Kidney epithelial cell (primary cell): ENCODE measurements around the gene E2F1. TPM values are rescaled to one million over a fixed set of nuclear protein-coding genes. Genes with fewer than 3 reads are reported as not detected.
"Not testable (repeated sequence)": the region's sequence is repeated elsewhere in the genome, so short reads cannot be mapped to it uniquely, and the experiment has no call there.

Experiments
- DNase-seq: peaks from one replicate; pipeline ENCODE4 v3.0.0-alpha.2; 2010; ENCODE audit warnings: low read depth
- H3K27me3 ChIP-seq: 2 replicates; pipeline ENCODE4 v1.6.0; 2011; ENCODE audit warnings: low read length; ENCODE audit not compliant: control insufficient read depth, insufficient read depth
- H3K36me3 ChIP-seq: 2 replicates; pipeline ENCODE4 v1.5.1; 2011; ENCODE audit warnings: low read length; ENCODE audit not compliant: control insufficient read depth, insufficient read depth
- H3K4me3 ChIP-seq: 2 replicates; pipeline ENCODE4 v1.5.1; 2011; ENCODE audit warnings: low read depth, mild to moderate bottlenecking, control low read depth, low read length
- CTCF ChIP-seq: IDR thresholded peaks from 2 replicates; pipeline ENCODE4 v1.5.1; 2011; ENCODE audit warnings: mild to moderate bottlenecking, moderate library complexity, low read length, control low read depth, inconsistent platforms; ENCODE audit not compliant: insufficient read depth, poor library complexity, severe bottlenecking
- total RNA-seq: library from RNA; depleted of rRNA; stranded (reverse); fragments of >200 nt; gene quantifications from 2 replicates; pipeline ENCODE4 v1.2.3, GENCODE V29; 2015

E2F1 gene
- total RNA-seq, 1 donor from 2014 or later: 4.1 TPM

- no peaks in the 10 kb centered on the region for H3K36me3 ChIP-seq
- TF ChIP-seq CTCF: no peak
- no peak overlapping the region for H3K4me3 ChIP-seq
- DNase-seq: no peak
- no peaks in the 10 kb centered on the region for H3K27me3 ChIP-seq
Measured at GRCh38 chr20:33648396-33649004, 37.7 kb downstream of the E2F1 start.

DNA sequence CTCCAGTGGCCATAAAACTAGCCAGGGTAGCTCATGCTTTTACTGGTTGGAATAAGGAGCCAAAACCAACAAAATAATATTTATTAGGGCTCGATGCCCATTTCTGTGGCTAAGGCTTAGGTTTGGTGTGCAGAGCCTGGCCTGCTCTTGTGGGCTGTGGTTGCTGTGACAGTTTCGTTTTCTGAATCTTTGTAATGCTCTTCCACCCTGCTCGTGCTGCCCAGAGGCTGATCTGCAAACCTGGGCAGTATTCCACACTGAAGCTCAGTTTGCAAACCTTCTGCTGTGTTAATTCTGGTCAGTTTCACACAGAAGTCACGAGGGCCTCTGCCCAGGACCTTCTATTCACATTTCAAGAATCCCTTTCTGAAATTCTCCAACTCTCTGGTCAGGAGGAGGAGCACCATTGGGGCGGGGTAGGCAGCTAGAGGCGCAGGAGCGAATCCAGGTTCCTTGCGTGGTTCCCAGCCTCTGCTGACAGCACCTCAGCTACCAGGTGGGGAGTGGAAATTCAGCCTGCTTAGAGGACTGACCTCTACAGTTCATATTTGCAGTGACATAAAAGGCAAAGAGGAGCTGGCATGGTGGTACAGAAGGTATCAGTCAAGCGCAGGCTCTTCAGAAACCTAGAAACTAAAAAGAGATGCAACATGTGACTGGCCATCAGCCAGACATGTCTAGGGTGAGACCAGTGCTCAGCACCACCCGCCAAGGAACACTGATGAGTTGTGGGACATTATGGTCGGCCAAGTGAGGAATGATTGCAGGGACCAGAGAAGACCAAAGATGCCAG lies 38.4 kb downstream of the E2F1 start:
- no peak for TF ChIP-seq CTCF
- H3K4me3 ChIP-seq: no peak overlapping the region
- DNase-seq: no peak
- H3K27me3 ChIP-seq: no peaks in the 10 kb centered on the region
- H3K36me3 ChIP-seq: no peaks in the 10 kb centered on the region

- DNase-seq, H3K36me3 ChIP-seq: not testable (repeated sequence)
Measured at GRCh38 chr20:33646959-33647602, 39.1 kb downstream of the E2F1 start.

DNA sequence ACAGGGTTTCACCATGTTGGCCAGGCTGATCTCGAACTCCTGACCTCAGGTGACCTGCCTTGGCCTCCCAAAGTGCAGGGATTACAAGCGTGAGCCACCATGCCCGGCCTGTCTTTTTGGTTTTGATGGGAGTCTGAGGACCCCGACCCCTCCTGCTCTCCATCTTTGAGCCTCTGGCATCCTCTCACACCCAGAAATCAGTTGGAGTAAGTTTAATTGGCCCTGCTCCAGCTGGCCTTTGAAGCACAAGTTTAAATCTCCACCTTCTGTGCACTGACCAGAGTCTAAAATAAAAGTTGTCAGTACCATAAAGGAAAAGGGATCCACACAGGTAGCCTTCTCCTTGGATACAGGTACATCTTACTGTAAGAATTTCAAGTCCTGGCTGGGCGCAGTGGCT lies 40.0 kb downstream of the E2F1 start:
- no peak for TF ChIP-seq CTCF
- DNase-seq: no peak
- Histone ChIP-seq H3K4me3 (no peak overlapping the region), H3K27me3 (no peaks in the 10 kb centered on the region), H3K36me3 (no peaks in the 10 kb centered on the region)

More at GRCh38 chr20:33646959-33647602, 39.1 kb downstream of the E2F1 start:
- not testable (repeated sequence) for H3K4me3 ChIP-seq, H3K27me3 ChIP-seq

- H3K36me3 ChIP-seq: no peaks in the 10 kb centered on the region
- H3K27me3 ChIP-seq: no peaks in the 10 kb centered on the region
- no peak for TF ChIP-seq CTCF
- DNase-seq: no peak
- H3K4me3 ChIP-seq: no peak overlapping the region
Measured at GRCh38 chr20:33645396-33645795, 40.8 kb downstream of the E2F1 start.

- TF ChIP-seq CTCF: no peak
- H3K36me3 ChIP-seq: no peaks in the 10 kb centered on the region
- DNase-seq: no peak
- no peak overlapping the region for H3K4me3 ChIP-seq
- no peaks in the 10 kb centered on the region for H3K27me3 ChIP-seq
Measured at GRCh38 chr20:33645072-33645358, 41.2 kb downstream of the E2F1 start.
